ENCODE data around the gene ALDOB.

DNA sequence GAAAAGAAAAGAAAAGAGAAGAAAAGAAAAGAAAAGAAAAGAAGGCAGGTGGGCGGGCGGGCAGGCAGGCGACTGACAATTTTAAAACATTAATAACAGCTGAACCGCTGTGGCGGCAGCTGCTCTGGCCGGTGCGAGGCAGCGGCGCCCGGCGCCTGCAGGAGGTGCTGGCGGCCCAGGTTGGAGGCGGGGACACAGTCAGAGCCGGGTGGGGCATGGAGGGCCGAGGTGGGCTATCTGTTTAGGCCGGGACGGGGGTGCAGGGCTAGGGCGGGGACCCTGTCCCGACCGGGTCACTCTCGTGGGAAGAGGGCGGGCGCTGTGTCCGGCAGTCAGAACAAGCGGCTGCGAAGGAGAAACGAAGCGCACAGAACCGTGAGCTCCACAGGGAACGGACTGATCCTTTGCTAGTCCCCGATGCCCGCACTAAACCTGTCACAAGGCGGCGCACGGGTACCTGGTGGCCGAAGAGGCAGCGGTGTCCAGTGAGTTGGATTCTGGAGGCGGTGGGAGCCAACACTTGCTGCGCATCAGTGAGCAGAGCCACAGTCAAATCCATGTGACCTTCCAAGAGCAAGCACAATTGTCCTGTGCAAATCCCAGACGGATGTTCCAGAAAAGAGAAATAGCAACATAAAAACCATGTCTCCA is 13.6 kb upstream of the ALDOB start:
- TF ChIP-seq ARNTL (CRISPR knock-in tag; IDR thresholded peaks at IDR 0.05; ENCODE audit: borderline replicate concordance, low read depth), result no peak
- TF ChIP-seq OSR1 (CRISPR knock-in tag; IDR thresholded peaks at IDR 0.05), result no peak
- no peak for TF ChIP-seq ZFP30 (CRISPR knock-in tag; IDR thresholded peaks at IDR 0.05)
- TF ChIP-seq SNAI2 (CRISPR knock-in tag; IDR thresholded peaks at IDR 0.05), result no peak
- TF ChIP-seq, protein P1, sequence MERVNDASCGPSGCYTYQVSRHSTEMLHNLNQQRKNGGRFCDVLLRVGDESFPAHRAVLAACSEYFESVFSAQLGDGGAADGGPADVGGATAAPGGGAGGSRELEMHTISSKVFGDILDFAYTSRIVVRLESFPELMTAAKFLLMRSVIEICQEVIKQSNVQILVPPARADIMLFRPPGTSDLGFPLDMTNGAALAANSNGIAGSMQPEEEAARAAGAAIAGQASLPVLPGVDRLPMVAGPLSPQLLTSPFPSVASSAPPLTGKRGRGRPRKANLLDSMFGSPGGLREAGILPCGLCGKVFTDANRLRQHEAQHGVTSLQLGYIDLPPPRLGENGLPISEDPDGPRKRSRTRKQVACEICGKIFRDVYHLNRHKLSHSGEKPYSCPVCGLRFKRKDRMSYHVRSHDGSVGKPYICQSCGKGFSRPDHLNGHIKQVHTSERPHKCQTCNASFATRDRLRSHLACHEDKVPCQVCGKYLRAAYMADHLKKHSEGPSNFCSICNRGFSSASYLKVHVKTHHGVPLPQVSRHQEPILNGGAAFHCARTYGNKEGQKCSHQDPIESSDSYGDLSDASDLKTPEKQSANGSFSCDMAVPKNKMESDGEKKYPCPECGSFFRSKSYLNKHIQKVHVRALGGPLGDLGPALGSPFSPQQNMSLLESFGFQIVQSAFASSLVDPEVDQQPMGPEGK (CRISPR knock-in tag; IDR thresholded peaks at IDR 0.05; ENCODE audit: borderline replicate concordance), result no peak
- TF ChIP-seq ZNF8 (CRISPR knock-in tag; IDR thresholded peaks at IDR 0.05), result no peak
- TF ChIP-seq, protein P2, sequence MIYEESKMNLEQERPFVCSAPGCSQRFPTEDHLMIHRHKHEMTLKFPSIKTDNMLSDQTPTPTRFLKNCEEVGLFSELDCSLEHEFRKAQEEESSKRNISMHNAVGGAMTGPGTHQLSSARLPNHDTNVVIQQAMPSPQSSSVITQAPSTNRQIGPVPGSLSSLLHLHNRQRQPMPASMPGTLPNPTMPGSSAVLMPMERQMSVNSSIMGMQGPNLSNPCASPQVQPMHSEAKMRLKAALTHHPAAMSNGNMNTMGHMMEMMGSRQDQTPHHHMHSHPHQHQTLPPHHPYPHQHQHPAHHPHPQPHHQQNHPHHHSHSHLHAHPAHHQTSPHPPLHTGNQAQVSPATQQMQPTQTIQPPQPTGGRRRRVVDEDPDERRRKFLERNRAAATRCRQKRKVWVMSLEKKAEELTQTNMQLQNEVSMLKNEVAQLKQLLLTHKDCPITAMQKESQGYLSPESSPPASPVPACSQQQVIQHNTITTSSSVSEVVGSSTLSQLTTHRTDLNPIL (CRISPR knock-in tag; IDR thresholded peaks at IDR 0.05; ENCODE audit: low read depth), result no peak
- TF ChIP-seq ZNF70 (CRISPR knock-in tag; IDR thresholded peaks at IDR 0.05), result no peak
- TF ChIP-seq, protein P3, sequence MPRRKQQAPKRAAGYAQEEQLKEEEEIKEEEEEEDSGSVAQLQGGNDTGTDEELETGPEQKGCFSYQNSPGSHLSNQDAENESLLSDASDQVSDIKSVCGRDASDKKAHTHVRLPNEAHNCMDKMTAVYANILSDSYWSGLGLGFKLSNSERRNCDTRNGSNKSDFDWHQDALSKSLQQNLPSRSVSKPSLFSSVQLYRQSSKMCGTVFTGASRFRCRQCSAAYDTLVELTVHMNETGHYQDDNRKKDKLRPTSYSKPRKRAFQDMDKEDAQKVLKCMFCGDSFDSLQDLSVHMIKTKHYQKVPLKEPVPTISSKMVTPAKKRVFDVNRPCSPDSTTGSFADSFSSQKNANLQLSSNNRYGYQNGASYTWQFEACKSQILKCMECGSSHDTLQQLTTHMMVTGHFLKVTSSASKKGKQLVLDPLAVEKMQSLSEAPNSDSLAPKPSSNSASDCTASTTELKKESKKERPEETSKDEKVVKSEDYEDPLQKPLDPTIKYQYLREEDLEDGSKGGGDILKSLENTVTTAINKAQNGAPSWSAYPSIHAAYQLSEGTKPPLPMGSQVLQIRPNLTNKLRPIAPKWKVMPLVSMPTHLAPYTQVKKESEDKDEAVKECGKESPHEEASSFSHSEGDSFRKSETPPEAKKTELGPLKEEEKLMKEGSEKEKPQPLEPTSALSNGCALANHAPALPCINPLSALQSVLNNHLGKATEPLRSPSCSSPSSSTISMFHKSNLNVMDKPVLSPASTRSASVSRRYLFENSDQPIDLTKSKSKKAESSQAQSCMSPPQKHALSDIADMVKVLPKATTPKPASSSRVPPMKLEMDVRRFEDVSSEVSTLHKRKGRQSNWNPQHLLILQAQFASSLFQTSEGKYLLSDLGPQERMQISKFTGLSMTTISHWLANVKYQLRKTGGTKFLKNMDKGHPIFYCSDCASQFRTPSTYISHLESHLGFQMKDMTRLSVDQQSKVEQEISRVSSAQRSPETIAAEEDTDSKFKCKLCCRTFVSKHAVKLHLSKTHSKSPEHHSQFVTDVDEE (CRISPR knock-in tag; IDR thresholded peaks at IDR 0.05), result no peak
- no peak for TF ChIP-seq ESRRG (CRISPR knock-in tag; IDR thresholded peaks at IDR 0.05)
- no peak for TF ChIP-seq ZNF565 (CRISPR knock-in tag; conservative IDR thresholded peaks at IDR 0.05; ENCODE audit: low read depth)
- TF ChIP-seq ZFP3 (CRISPR knock-in tag; IDR thresholded peaks at IDR 0.05), result no peak
- TF ChIP-seq TCF4 (CRISPR knock-in tag; IDR thresholded peaks at IDR 0.05; ENCODE audit: borderline replicate concordance), result no peak
- no peak for TF ChIP-seq PPARA (CRISPR knock-in tag; IDR thresholded peaks at IDR 0.05; ENCODE audit: borderline replicate concordance)
